GM19238 (cell line): ENCODE results near the gene ATPAF1.

Source experiments
- DNase-seq: peaks from one replicate; pipeline ENCODE4 v3.0.0; 2011; ENCODE audit warnings: low spot score; ENCODE audit not compliant: insufficient read length

ATPAF1 gene

GRCh38 chr1:46650491-46650890, 17.7 kb downstream of the ATPAF1 start:
- DNase-seq = no peak

GRCh38 chr1:46649764-46650163, 18.4 kb downstream of the ATPAF1 start:
- no peak for DNase-seq

GRCh38 chr1:46647611-46648010, 20.6 kb downstream of the ATPAF1 start:
- no peak for DNase-seq

GRCh38 chr1:46646844-46647243, 21.3 kb downstream of the ATPAF1 start:
- DNase-seq = no peak

- no peak for DNase-seq
Observed at GRCh38 chr1:46646331-46646730, 21.8 kb downstream of the ATPAF1 start.

- DNase-seq = no peak
Observed at GRCh38 chr1:46645815-46646214, 22.3 kb downstream of the ATPAF1 start.

- no peak for DNase-seq
Observed at GRCh38 chr1:46643368-46643775, 24.8 kb downstream of the ATPAF1 start.

GRCh38 chr1:46642115-46642680, 26.0 kb downstream of the ATPAF1 start:
- DNase-seq = no peak

- no peak for DNase-seq
Observed at GRCh38 chr1:46639547-46639946, 28.6 kb downstream of the ATPAF1 start.

GRCh38 chr1:46638921-46639320, 29.2 kb downstream of the ATPAF1 start:
- no peak for DNase-seq

- no peak for DNase-seq
Observed at GRCh38 chr1:46637444-46638083, 30.6 kb downstream of the ATPAF1 start.

- DNase-seq = no peak
Observed at GRCh38 chr1:46635205-46635604, 33.0 kb downstream of the ATPAF1 start.

GRCh38 chr1:46630719-46631118, 37.4 kb downstream of the ATPAF1 start:
- no peak for DNase-seq

GRCh38 chr1:46623743-46624644, 44.2 kb downstream of the ATPAF1 start:
- no peak for DNase-seq

- DNase-seq = no peak
Observed at GRCh38 chr1:46622344-46622743, 45.8 kb downstream of the ATPAF1 start.

- no peak for DNase-seq
Observed at GRCh38 chr1:46621930-46622329, 46.2 kb downstream of the ATPAF1 start.

GRCh38 chr1:46619656-46620258, 48.4 kb downstream of the ATPAF1 start:
- no peak for DNase-seq

- no peak for DNase-seq
Observed at GRCh38 chr1:46618754-46619415, 49.3 kb downstream of the ATPAF1 start.

GRCh38 chr1:46617833-46618232, 50.3 kb downstream of the ATPAF1 start:
- no peak for DNase-seq

- DNase-seq = no peak
Observed at GRCh38 chr1:46617108-46617800, 50.9 kb downstream of the ATPAF1 start.
